Neural cell (in vitro differentiated cells): ENCODE data around the gene PIEZO1.

Experiments used
- MXI1 ChIP-seq: fragments of 450-650 bp; conservative IDR thresholded peaks from 2 replicates; pipeline ENCODE4 v1.6.1; 2014; ENCODE audit warnings: antibody characterized with exemption, mild to moderate bottlenecking; ENCODE audit not compliant: poor library complexity, severe bottlenecking
- POLR2AphosphoS5 ChIP-seq: IDR thresholded peaks from 2 replicates; pipeline ENCODE4 v1.6.1; 2012
- RAD21 ChIP-seq: fragments of 450-650 bp; conservative IDR thresholded peaks from 2 replicates; pipeline ENCODE4 v1.6.1; 2014; ENCODE audit warnings: antibody characterized with exemption, mild to moderate bottlenecking, moderate library complexity
- TAF1 ChIP-seq: IDR thresholded peaks from 2 replicates; pipeline ENCODE4 v1.6.1; 2012; ENCODE audit warnings: low read depth
- TF ChIP-seq, protein P1 (sequence below): fragments of 450-650 bp; IDR thresholded peaks from 2 replicates; pipeline ENCODE4 v1.5.1; 2014; ENCODE audit warnings: antibody characterized with exemption, mild to moderate bottlenecking, moderate library complexity; ENCODE audit not compliant: poor library complexity, severe bottlenecking
- TF ChIP-seq, protein P2 (sequence below): IDR thresholded peaks from 2 replicates; pipeline ENCODE4 v1.6.1; 2012; ENCODE audit warnings: borderline replicate concordance

DNA sequence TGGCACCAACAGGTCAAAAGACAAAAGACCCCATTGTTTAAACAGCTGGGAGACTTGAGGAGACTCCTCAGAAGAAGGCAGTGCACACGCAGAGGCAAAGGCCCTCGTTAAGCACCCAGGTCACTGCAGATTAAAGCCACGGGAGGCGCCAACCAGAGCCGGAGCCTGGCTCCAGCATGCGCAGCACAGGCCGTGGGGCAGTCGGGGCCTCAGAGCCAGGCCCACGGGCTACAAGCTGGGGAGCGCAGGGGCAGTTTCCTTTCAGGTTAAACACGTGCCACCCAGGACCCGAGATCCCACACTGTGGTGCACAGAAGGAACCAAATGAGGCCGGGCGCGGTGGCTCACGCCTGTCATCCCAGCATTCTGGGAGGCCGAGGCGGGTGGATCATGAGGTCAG, 9.2 kb downstream of the PIEZO1 start:
- TF ChIP-seq RAD21 (no peak), POLR2AphosphoS5 (no peak), MXI1 (no peak), TAF1 (no peak)
- TF ChIP-seq, protein P1, sequence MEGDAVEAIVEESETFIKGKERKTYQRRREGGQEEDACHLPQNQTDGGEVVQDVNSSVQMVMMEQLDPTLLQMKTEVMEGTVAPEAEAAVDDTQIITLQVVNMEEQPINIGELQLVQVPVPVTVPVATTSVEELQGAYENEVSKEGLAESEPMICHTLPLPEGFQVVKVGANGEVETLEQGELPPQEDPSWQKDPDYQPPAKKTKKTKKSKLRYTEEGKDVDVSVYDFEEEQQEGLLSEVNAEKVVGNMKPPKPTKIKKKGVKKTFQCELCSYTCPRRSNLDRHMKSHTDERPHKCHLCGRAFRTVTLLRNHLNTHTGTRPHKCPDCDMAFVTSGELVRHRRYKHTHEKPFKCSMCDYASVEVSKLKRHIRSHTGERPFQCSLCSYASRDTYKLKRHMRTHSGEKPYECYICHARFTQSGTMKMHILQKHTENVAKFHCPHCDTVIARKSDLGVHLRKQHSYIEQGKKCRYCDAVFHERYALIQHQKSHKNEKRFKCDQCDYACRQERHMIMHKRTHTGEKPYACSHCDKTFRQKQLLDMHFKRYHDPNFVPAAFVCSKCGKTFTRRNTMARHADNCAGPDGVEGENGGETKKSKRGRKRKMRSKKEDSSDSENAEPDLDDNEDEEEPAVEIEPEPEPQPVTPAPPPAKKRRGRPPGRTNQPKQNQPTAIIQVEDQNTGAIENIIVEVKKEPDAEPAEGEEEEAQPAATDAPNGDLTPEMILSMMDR: no peak
- TF ChIP-seq, protein P2, sequence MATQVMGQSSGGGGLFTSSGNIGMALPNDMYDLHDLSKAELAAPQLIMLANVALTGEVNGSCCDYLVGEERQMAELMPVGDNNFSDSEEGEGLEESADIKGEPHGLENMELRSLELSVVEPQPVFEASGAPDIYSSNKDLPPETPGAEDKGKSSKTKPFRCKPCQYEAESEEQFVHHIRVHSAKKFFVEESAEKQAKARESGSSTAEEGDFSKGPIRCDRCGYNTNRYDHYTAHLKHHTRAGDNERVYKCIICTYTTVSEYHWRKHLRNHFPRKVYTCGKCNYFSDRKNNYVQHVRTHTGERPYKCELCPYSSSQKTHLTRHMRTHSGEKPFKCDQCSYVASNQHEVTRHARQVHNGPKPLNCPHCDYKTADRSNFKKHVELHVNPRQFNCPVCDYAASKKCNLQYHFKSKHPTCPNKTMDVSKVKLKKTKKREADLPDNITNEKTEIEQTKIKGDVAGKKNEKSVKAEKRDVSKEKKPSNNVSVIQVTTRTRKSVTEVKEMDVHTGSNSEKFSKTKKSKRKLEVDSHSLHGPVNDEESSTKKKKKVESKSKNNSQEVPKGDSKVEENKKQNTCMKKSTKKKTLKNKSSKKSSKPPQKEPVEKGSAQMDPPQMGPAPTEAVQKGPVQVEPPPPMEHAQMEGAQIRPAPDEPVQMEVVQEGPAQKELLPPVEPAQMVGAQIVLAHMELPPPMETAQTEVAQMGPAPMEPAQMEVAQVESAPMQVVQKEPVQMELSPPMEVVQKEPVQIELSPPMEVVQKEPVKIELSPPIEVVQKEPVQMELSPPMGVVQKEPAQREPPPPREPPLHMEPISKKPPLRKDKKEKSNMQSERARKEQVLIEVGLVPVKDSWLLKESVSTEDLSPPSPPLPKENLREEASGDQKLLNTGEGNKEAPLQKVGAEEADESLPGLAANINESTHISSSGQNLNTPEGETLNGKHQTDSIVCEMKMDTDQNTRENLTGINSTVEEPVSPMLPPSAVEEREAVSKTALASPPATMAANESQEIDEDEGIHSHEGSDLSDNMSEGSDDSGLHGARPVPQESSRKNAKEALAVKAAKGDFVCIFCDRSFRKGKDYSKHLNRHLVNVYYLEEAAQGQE: no peak
